Measurements from ENCODE around the gene CNOT4.

DNA sequence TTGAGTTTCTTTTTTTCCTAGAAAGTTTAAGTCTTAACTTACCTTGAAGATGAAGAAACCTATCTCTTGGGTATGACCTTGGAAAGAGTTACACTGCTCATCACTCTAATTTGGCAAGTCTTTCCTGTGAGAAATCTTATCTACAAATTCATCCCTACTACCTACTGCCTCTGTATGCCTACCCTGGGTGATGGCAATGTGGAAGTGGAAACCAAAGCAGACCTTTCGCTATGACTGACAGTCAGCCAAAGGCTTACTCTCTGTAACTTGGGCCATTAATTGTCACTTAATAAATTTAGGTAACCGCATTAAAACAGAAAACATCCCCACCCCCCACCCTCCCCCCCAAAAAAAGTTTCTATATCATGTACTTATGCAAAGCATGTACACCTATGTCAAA lies 103.9 kb downstream of the CNOT4 start:
- no peak for TF ChIP-seq CTCF (IDR thresholded peaks at IDR 0.05)
- no peak for TF ChIP-seq POLR2A (IDR thresholded peaks at IDR 0.05)
- TF ChIP-seq POLR2AphosphoS5 (IDR thresholded peaks at IDR 0.05) = no peak

Measured in prostate gland (tissue), 2 donors.